Activated CD8-positive, alpha-beta T cell treated with anti-CD3 and anti-CD28 coated beads for 36 hours (primary cell): Measurements from ENCODE around the gene CLDN11. TPM values are rescaled to one million over a fixed set of nuclear protein-coding genes. Genes with fewer than 3 reads are reported as not detected.

Experiments
- ATAC-seq: fragments of 200-7000 bp; cut with Tn5 transposase; one replicate; pipeline ENCODE4 v1.10.0; 2021; ENCODE audit warnings: mild to moderate bottlenecking, moderate library complexity
- CTCF ChIA-PET: fragments of 350-600 bp; sonication (Branson Sonifier 250); formaldehyde crosslinking; loops from one replicate; lab custom pipeline; 2021; ENCODE audit warnings: antibody characterized with exemption; lab: Charles Lee
- POLR2A ChIA-PET: fragments of 350-600 bp; sonication (Branson Sonifier 250); formaldehyde crosslinking; loops from one replicate; lab custom pipeline; 2021; ENCODE audit warnings: antibody characterized with exemption; lab: Charles Lee
- DNase-seq: peaks from one replicate; pipeline ENCODE4 v3.0.0-alpha.2; 2020
- H3K27ac Mint-ChIP-seq: one replicate; pipeline ENCODE4 v1.8.0; 2021; ENCODE audit warnings: mild to moderate bottlenecking, mixed read lengths
- H3K27me3 Mint-ChIP-seq: one replicate; pipeline ENCODE4 v1.8.0; 2021; ENCODE audit warnings: mixed read lengths
- H3K36me3 Mint-ChIP-seq: one replicate; pipeline ENCODE4 v1.8.0; 2021; ENCODE audit warnings: low read depth, mixed read lengths
- H3K4me1 Mint-ChIP-seq: one replicate; pipeline ENCODE4 v1.8.0; 2021; ENCODE audit warnings: low read depth, mixed read lengths
- H3K4me3 Mint-ChIP-seq: one replicate; pipeline ENCODE4 v1.8.0; 2021; ENCODE audit warnings: mild to moderate bottlenecking, moderate library complexity, mixed read lengths
- H3K9me3 Mint-ChIP-seq: one replicate; pipeline ENCODE4 v1.8.0; 2021; ENCODE audit warnings: mixed read lengths
- CTCF ChIP-seq: fragments of 200-600 bp; IDR thresholded peaks from one replicate; pipeline ENCODE4 v1.8.0; 2022; ENCODE audit warnings: antibody characterized with exemption, mild to moderate bottlenecking
- intact Hi-C: fragments of 100-400 bp; cut with micrococcal nuclease; formaldehyde crosslinking; loops from one replicate; pipeline ENCODE4 v1.10.0; 2022
- total RNA-seq, 2 experiments: library from RNA; stranded (reverse); gene quantifications; one replicate each; pipeline ENCODE4 v1.2.3, GENCODE V29; 2021

Gene CLDN11
- total RNA-seq, 2 experiments from 2014 or later = not detected

GRCh38 chr3:170467007-170467406 lies 48.3 kb downstream of the CLDN11 start:
- peaks cover 26% of the 10 kb centered on the region for H3K27me3 Mint-ChIP-seq
- CTCF ChIA-PET = interaction anchor here (0.9 to 1.5 kb wide), 2 partner anchors 10 to 53 kb away, joined by 3 to 4 read pairs; no protein-coding TSS in a partner anchor
- DNase-seq (no peak), ATAC-seq (no peak)
- POLR2A ChIA-PET = no interaction called here
- no peak for TF ChIP-seq CTCF
- intact Hi-C loops = no loop called here
- no peaks in the 10 kb centered on the region for H3K9me3 Mint-ChIP-seq
- H3K4me3 Mint-ChIP-seq = no peak overlapping the region
- no peak overlapping the region for H3K27ac Mint-ChIP-seq
- H3K36me3 Mint-ChIP-seq = no peaks in the 10 kb centered on the region
- peaks cover 5% of the 10 kb centered on the region for H3K4me1 Mint-ChIP-seq

- no peaks in the 10 kb centered on the region for H3K9me3 Mint-ChIP-seq
- no peak for DNase-seq
- ChIA-PET CTCF (no interaction called here), POLR2A (no interaction called here)
- no peak for ATAC-seq
- H3K27ac Mint-ChIP-seq = no peak overlapping the region
- H3K27me3 Mint-ChIP-seq = peaks cover 26% of the 10 kb centered on the region
- TF ChIP-seq CTCF = no peak
- H3K4me1 Mint-ChIP-seq = peaks cover 5% of the 10 kb centered on the region
- intact Hi-C loops = no loop called here
- H3K36me3 Mint-ChIP-seq = no peaks in the 10 kb centered on the region
- H3K4me3 Mint-ChIP-seq = no peak overlapping the region
Measured at GRCh38 chr3:170467571-170468147, 49.0 kb downstream of the CLDN11 start.

- ChIA-PET POLR2A (no interaction called here), CTCF (no interaction called here)
- TF ChIP-seq CTCF = no peak
- Mint-ChIP-seq H3K27me3 (peaks cover 25% of the 10 kb centered on the region), H3K4me1 (peaks cover 5% of the 10 kb centered on the region), H3K27ac (no peak overlapping the region), H3K9me3 (no peaks in the 10 kb centered on the region), H3K4me3 (no peak overlapping the region), H3K36me3 (no peaks in the 10 kb centered on the region)
- DNase-seq (peak; percentile 6), ATAC-seq (peak; percentile 45)
- intact Hi-C loops = no loop called here
Measured at GRCh38 chr3:170469151-170470062, 50.7 kb downstream of the CLDN11 start.

GRCh38 chr3:170470063-170471016 lies 51.7 kb downstream of the CLDN11 start:
- CTCF ChIA-PET = no interaction called here
- no peak overlapping the region for H3K27ac Mint-ChIP-seq
- H3K27me3 Mint-ChIP-seq = peaks cover 25% of the 10 kb centered on the region
- no peaks in the 10 kb centered on the region for H3K36me3 Mint-ChIP-seq
- no peaks in the 10 kb centered on the region for H3K9me3 Mint-ChIP-seq
- POLR2A ChIA-PET = no interaction called here
- DNase-seq (peak; percentile 17), ATAC-seq (no peak)
- H3K4me3 Mint-ChIP-seq = no peak overlapping the region
- intact Hi-C loops = no loop called here
- peaks cover 5% of the 10 kb centered on the region for H3K4me1 Mint-ChIP-seq
- no peak for TF ChIP-seq CTCF
